GM19193 (cell line): ENCODE data around the gene SCYGR4.
"Not testable (repeated sequence)": the region's sequence is repeated elsewhere in the genome, so short reads cannot be mapped to it uniquely, and the experiment has no call there.

ENCODE experiments used
- POLR2A ChIP-seq: IDR thresholded peaks from 4 replicates; pipeline ENCODE4 v1.6.1; 2011; ENCODE audit not compliant: insufficient read depth, insufficient read length; ENCODE audit errors: extremely low read depth

Gene SCYGR4, protein sequence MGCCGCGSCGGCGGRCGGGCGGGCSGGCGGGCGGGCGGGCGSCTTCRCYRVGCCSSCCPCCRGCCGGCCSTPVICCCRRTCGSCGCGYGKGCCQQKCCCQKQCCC

DNA sequence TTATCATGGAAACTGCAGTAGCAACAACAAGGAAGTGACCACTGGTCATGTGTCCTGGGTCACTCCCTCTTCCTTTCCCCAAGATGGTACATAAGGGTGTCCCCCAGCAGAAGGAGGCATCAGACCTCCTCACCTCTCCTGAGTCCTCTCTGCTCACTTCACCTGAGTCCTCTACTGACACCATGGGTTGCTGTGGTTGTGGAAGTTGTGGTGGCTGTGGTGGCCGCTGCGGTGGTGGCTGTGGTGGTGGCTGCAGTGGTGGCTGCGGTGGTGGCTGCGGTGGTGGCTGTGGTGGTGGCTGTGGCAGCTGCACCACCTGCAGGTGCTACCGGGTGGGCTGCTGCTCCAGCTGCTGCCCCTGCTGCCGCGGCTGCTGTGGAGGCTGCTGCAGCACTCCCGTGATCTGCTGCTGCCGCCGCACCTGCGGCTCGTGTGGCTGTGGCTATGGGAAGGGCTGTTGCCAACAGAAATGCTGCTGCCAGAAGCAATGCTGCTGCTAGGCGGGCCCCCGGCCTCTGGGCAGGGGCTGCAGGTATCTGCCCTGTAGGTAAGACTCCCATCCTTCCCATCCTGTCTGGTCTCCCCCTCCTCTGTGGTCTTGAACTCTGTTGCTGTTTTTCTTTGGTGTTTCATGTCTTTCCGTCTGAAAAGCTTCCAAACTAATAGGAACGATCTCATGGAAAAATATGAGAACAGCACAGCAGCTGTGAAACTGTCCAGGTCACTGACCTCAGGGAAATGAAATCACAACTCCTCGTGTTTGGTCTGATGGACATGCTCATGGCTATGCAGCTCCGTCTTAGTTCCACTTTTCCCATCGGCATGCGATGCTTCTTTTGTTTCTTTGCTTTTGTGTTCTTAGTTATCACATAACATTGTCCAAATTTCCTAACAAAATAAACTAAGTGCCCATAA lies at the start of gene SCYGR4:
SCYGR4 (plus strand) TSS at position 183 of the 915 bp plus-strand sequence; CDS start at position 183, 0 bp downstream.
- no peak for TF ChIP-seq POLR2A

GRCh38 chr2:227568852-227569169 lies 48.5 kb upstream of the SCYGR4 start:
- TF ChIP-seq POLR2A: no peak

DNA sequence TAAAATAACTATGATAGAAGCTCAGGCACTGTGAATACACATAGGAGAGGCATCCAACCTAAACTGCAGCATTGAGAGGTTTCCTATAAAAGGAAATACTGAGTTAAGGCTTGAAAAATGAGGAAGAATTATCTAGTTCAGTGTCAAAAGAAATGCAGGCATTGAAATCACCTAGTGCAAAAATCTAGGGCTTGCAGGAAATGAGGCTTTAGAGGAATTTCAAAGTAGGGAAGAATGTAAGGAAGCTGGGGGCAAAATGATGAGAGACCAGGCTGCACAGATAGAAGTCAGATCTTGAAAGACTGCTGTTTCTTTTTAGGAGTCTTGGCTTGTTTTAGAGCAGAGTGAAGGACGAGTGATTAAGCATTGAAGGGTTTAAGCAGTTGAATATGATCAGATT lies 46.7 kb upstream of the SCYGR4 start:
- TF ChIP-seq POLR2A: no peak

DNA sequence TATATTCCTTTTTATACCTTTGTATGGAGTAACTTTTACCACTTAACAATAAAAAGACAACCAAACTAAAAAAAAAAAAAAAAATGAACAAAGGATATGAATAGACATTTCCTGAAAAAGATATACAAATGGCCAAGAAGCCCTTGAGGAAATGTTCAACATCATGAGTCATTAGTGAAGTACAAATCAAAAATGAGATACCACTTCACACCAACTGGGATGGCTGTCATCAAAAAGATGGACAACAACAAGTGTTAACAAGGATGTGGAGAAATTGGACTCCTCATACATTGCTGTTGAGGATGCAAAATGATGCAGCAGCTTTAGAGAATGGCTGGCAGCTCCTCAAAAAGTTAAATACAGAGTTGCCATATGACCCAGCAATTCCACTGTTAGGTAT lies 41.2 kb upstream of the SCYGR4 start:
- TF ChIP-seq POLR2A: no peak

DNA sequence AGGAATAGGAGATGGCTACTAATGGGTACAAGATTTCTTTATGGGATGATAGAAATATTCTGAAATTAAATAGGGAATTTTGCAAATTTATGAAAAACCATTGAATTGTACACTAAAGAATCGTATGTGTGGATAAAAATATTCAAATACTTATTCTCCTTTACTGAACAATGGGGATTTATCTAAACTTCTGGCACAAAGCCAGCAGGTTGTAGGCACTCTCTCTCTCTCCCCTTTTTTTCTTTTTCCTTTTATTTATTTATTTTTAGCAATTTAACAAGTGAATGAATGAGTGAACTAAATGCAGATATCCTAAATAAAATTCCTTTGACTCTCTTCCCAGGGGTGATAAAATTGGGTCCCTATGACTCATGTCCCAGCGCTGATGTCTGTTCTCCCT lies 40.5 kb upstream of the SCYGR4 start:
- no peak for TF ChIP-seq POLR2A

GRCh38 chr2:227577555-227577954 lies 39.7 kb upstream of the SCYGR4 start:
- TF ChIP-seq POLR2A: no peak

DNA sequence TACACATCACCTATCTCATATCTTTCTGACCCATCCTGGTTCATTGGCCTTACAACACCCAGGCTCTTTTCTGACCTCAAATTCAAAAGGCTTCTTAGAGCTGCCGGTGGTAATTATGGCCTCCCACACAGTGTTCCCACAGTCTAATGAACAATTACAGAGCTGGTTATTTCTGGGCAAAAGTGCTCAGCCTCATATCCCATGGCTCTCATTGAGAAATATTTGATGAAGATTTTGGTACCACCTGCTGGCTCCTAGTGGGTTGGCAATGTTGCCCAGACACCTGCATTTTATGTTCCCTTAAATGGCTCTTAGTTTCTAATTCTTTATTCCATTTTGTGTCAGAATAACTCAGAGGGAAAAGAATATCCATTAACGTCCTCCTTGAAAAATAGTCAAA lies 38.7 kb upstream of the SCYGR4 start:
- TF ChIP-seq POLR2A: no peak

DNA sequence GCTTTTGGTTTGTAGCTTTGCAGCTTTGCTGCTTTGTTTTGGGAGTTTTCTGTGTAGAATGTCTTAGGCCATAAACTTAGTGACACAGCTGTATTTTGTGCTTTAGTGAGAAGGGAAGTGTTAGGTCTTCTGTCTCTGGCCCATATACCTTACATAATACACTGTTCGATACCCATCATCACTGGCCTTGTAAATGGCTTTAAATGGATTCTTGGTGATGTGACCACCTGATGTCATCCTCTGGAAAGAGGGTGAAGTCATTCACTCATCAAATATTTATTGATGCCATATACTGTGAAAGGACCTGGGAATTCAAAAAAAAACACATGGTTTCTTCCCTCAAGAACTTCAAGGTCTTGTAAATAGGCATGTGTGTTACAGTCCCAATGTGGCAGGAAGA lies 37.5 kb upstream of the SCYGR4 start:
- no peak for TF ChIP-seq POLR2A

GRCh38 chr2:227582369-227582768 lies 34.9 kb upstream of the SCYGR4 start:
- no peak for TF ChIP-seq POLR2A

DNA sequence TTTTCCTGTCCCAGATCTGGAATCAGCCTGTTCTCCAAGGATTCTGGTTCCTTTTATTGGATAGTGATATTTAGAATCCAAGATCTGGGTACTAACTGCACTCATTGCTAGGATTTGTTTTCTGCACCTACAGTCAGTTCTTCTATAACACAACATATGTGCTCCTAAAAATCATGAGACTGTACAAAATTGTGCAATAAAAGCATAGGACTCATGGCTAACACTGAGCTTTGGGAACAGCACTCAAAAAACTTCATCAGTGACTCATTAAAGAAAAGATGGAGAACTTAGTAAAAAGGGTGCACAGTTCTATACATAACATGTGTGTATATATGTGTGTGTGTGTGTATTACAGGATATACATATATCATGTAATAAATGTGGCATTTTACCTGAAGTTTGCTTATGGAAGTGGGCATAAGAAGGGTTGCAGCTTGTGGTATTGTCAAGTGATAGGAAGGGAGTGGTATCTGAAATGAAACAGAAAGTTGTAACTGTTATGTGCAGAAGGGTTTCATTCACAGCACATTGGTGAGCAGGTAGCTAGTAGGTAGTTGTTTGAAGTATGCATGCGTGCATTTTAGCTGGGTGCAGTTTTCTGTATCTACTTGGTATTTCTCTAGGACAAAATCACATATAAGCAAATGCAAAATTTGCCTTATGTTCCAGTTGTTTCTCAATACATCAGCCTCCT lies 24.5 kb upstream of the SCYGR4 start:
- no peak for TF ChIP-seq POLR2A

- TF ChIP-seq POLR2A: no peak
These were observed 21.5 kb upstream of the SCYGR4 start for GRCh38 chr2:227595797-227596196.

- TF ChIP-seq POLR2A: no peak
These were observed 20.3 kb upstream of the SCYGR4 start for GRCh38 chr2:227597036-227597435.

DNA sequence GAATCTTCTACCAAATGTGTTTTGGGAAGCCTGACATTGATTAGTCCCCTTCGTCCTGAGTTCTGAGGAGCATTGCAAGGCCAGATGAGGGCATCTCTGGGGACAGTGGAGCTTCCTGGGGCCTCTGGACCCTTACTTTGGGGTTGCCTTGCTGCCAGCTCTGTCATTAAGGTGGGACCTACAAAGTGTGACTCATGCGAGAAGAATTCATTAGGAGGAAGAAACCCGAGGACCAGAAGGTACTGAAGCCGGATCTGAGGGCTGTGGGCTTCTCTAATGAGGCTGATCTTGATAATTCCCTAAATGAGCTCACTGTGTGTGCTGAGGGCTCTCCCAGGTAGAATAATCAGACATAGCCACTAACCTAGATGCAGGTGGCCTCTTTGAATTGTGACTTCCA lies 19.3 kb upstream of the SCYGR4 start:
- TF ChIP-seq POLR2A: no peak

DNA sequence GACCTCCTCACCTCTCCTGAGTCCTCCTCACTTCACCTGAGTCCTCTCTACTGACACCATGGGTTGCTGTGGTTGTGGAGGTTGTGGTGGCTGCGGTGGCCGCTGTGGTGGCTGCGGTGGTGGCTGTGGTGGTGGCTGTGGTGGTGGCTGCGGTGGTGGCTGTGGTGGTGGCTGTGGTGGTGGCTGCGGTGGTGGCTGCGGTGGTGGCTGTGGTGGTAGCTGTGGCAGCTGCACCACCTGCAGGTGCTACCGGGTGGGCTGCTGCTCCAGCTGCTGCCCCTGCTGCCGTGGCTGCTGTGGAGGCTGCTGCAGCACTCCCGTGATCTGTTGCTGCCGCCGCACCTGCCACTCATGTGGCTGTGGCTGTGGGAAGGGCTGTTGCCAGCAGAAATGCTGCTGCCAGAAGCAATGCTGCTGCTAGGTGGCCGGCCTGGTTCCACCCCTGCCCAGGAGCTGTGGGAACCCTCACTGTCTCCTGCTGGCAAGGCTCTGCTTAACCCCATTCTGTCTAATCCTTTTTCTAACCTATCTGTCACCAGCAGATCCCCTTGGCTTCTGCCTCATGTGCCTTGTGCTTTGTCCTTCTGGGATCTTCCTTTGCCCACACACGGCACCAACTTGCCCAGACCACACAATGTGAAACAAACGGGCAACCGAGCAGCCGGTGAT lies 18.3 kb upstream of the SCYGR4 start, which contains the start of gene SCYGR2:
SCYGR2 (plus strand) TSS at position 59 of the 669 bp plus-strand sequence; CDS start at position 59, 0 bp downstream.
- TF ChIP-seq POLR2A: not testable (repeated sequence)

DNA sequence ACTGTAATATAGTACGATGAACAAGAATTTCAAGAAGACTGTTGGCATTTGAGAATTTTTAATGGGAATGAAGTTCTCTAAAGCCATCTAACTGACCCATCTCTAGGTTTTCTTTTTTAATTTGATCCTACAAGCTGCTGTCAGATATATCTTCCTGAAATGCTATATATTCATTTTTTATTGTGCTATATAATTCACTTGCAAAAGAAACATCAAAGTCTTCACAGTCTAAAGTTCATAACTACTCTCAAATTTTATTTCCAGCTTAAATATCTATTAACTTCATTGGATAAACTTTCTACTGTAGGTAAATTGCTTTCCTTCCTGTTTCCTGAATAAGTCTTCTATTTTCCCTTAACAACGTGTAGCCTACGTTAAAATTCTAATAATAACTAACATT lies 14.9 kb upstream of the SCYGR4 start:
- no peak for TF ChIP-seq POLR2A
